Upper lobe of left lung (tissue), 4 donors: ENCODE measurements around the gene RNF130.

Experiments used
- POLR2AphosphoS5 ChIP-seq, 2 donors: sonication (generic); formaldehyde crosslinking; IDR thresholded peaks; one replicate each; pipeline ENCODE4 v1.5.1; 2017; ENCODE audit warnings: antibody characterized with exemption in 2 of 2
- TF ChIP-seq, protein P1 (sequence below), 6 experiments: fragments of 450-650 bp in 4 of 6; fragments of 200-600 bp in 2 of 6; sonication (generic) in 2 of 6; IDR thresholded peaks; one replicate each; pipeline ENCODE4 v1.5.1; 2016 to 2019; ENCODE audit warnings: antibody characterized with exemption in 6 of 6

DNA sequence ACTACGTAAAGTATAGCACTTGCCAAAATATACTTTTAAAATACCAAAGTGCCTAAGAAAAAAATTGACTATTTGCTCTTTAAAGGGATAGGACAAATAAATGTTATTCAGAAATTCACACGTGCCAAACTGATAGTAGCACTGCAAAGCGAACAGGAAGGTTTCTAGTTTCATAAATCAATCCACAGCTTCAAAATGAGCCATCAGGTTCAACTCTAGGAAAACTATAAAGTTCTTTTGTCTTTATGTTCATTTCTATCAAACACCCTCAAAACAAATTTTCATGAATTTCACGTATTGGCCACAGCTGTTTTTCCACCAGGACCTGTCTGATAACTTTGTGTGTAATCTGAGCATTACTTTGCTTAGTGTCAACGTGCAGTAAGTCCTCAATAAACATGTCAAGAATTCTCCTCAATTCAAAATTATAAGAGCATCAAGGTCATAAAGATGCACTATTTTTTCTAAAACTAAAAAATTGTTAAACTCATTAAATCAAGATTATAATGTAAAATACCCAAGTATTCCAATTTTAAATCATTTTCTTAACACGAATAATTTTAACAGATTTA, 3.0 kb downstream of the RNF130 start:
- TF ChIP-seq, protein P1, sequence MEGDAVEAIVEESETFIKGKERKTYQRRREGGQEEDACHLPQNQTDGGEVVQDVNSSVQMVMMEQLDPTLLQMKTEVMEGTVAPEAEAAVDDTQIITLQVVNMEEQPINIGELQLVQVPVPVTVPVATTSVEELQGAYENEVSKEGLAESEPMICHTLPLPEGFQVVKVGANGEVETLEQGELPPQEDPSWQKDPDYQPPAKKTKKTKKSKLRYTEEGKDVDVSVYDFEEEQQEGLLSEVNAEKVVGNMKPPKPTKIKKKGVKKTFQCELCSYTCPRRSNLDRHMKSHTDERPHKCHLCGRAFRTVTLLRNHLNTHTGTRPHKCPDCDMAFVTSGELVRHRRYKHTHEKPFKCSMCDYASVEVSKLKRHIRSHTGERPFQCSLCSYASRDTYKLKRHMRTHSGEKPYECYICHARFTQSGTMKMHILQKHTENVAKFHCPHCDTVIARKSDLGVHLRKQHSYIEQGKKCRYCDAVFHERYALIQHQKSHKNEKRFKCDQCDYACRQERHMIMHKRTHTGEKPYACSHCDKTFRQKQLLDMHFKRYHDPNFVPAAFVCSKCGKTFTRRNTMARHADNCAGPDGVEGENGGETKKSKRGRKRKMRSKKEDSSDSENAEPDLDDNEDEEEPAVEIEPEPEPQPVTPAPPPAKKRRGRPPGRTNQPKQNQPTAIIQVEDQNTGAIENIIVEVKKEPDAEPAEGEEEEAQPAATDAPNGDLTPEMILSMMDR (IDR thresholded peaks at IDR 0.05) = no peak
- TF ChIP-seq POLR2AphosphoS5 (IDR thresholded peaks at IDR 0.05) = no peak
